WTC11 (cell line): Measurements from ENCODE around the gene CXorf38. TPM values are rescaled to one million over a fixed set of nuclear protein-coding genes. Genes with fewer than 3 reads are reported as not detected.

ENCODE experiments used
- ATAC-seq: fragments of 200-7000 bp; cut with Tn5 transposase; 2 replicates; pipeline ENCODE4 v1.10.0; 2021; ENCODE audit warnings: mild to moderate bottlenecking, moderate library complexity
- CTCF ChIA-PET: fragments of 300-600 bp; sonication (Branson Sonifier 250); formaldehyde crosslinking; loops from one replicate; lab custom pipeline; 2021; ENCODE audit warnings: antibody characterized with exemption; lab: Charles Lee
- POLR2A ChIA-PET: fragments of 350-600 bp; sonication (Branson Sonifier 250); formaldehyde crosslinking; loops from one replicate; lab custom pipeline; 2021; ENCODE audit warnings: antibody characterized with exemption; lab: Charles Lee
- DNase-seq: peaks from one replicate; pipeline ENCODE4 v3.0.0; 2021; ENCODE audit warnings: low spot score
- H3K27ac Mint-ChIP-seq: 2 replicates; pipeline ENCODE4 v1.8.0; 2021; ENCODE audit warnings: mixed read lengths
- H3K27me3 Mint-ChIP-seq: 2 replicates; pipeline ENCODE4 v1.8.0; 2021; ENCODE audit warnings: low read depth, mild to moderate bottlenecking, moderate library complexity, mixed read lengths
- H3K36me3 Mint-ChIP-seq: 2 replicates; pipeline ENCODE4 v1.8.0; 2021; ENCODE audit warnings: mixed read lengths
- H3K4me1 Mint-ChIP-seq: 2 replicates; pipeline ENCODE4 v1.8.0; 2022; ENCODE audit warnings: mixed read lengths
- H3K4me3 Mint-ChIP-seq: 2 replicates; pipeline ENCODE4 v1.8.0; 2021; ENCODE audit warnings: mild to moderate bottlenecking, moderate library complexity, mixed read lengths
- H3K9me3 Mint-ChIP-seq: 2 replicates; pipeline ENCODE4 v1.8.0; 2021; ENCODE audit warnings: mixed read lengths
- ATF3 ChIP-seq: sonication (generic); formaldehyde crosslinking; conservative IDR thresholded peaks from 2 replicates; pipeline ENCODE4 v1.8.1; 2022; ENCODE audit warnings: mild to moderate bottlenecking, missing genetic modification reagents
- ATF6 ChIP-seq: sonication (generic); formaldehyde crosslinking; IDR thresholded peaks from 2 replicates; pipeline ENCODE4 v1.8.1; 2023; ENCODE audit warnings: mild to moderate bottlenecking, missing genetic modification reagents
- CREB1 ChIP-seq: sonication (generic); formaldehyde crosslinking; IDR thresholded peaks from 2 replicates; pipeline ENCODE4 v1.8.0; 2023; ENCODE audit warnings: mild to moderate bottlenecking, missing genetic modification reagents
- FOXK1 ChIP-seq: sonication (generic); formaldehyde crosslinking; IDR thresholded peaks from 2 replicates; pipeline ENCODE4 v1.8.0; 2022; ENCODE audit warnings: mild to moderate bottlenecking, moderate library complexity, missing genetic modification reagents
- GABPB1 ChIP-seq: sonication (generic); formaldehyde crosslinking; IDR thresholded peaks from 2 replicates; pipeline ENCODE4 v1.8.1; 2023; ENCODE audit warnings: mild to moderate bottlenecking, missing genetic modification reagents
- GTF2I ChIP-seq: fragments of 250-450 bp; sonication (Bioruptor Pico); conservative IDR thresholded peaks from 2 replicates; pipeline ENCODE4 v1.4.0; 2021; ENCODE audit warnings: mild to moderate bottlenecking
- HMGA2 ChIP-seq: fragments of 250-450 bp; sonication (Bioruptor Pico); IDR thresholded peaks from 2 replicates; pipeline ENCODE4 v1.4.0; 2021; ENCODE audit warnings: mild to moderate bottlenecking, moderate library complexity
- HMGXB4 ChIP-seq: sonication (generic); formaldehyde crosslinking; IDR thresholded peaks from 2 replicates; pipeline ENCODE4 v1.8.1; 2023; ENCODE audit warnings: mild to moderate bottlenecking, moderate library complexity, missing genetic modification reagents
- SMAD3 ChIP-seq: sonication (generic); formaldehyde crosslinking; IDR thresholded peaks from 2 replicates; pipeline ENCODE4 v1.8.0; 2022; ENCODE audit warnings: missing genetic modification reagents, mild to moderate bottlenecking, borderline replicate concordance
- SMAD4 ChIP-seq: sonication (generic); formaldehyde crosslinking; IDR thresholded peaks from 2 replicates; pipeline ENCODE4 v1.8.0; 2022; ENCODE audit warnings: mild to moderate bottlenecking, missing genetic modification reagents
- STAT6 ChIP-seq: sonication (generic); formaldehyde crosslinking; conservative IDR thresholded peaks from 2 replicates; pipeline ENCODE4 v1.8.1; 2023; ENCODE audit warnings: mild to moderate bottlenecking, low read depth, missing genetic modification reagents, moderate library complexity
- TCF7 ChIP-seq: sonication (generic); formaldehyde crosslinking; IDR thresholded peaks from 2 replicates; pipeline ENCODE4 v1.8.0; 2022; ENCODE audit warnings: mild to moderate bottlenecking, low read depth, missing genetic modification reagents, moderate library complexity
- ZMAT4 ChIP-seq: fragments of 250-450 bp; sonication (Bioruptor Pico); IDR thresholded peaks from 2 replicates; pipeline ENCODE4 v1.9.0; 2021; ENCODE audit warnings: mild to moderate bottlenecking
- ZNF138 ChIP-seq: sonication (generic); formaldehyde crosslinking; conservative IDR thresholded peaks from 2 replicates; pipeline ENCODE4 v1.8.1; 2022; ENCODE audit warnings: mild to moderate bottlenecking, moderate library complexity, missing genetic modification reagents
- ZNF232 ChIP-seq: sonication (generic); formaldehyde crosslinking; IDR thresholded peaks from 2 replicates; pipeline ENCODE4 v1.8.0; 2022; ENCODE audit warnings: mild to moderate bottlenecking, missing genetic modification reagents
- ZNF281 ChIP-seq: sonication (generic); formaldehyde crosslinking; IDR thresholded peaks from 2 replicates; pipeline ENCODE4 v1.8.0; 2023; ENCODE audit warnings: mild to moderate bottlenecking, missing genetic modification reagents
- ZNF396 ChIP-seq: fragments of 250-450 bp; sonication (Bioruptor Pico); IDR thresholded peaks from 2 replicates; pipeline ENCODE4 v1.8.0; 2021; ENCODE audit warnings: mild to moderate bottlenecking, moderate library complexity, borderline replicate concordance
- ZNF512 ChIP-seq: sonication (generic); formaldehyde crosslinking; IDR thresholded peaks from 2 replicates; pipeline ENCODE4 v1.8.1; 2022; ENCODE audit warnings: missing genetic modification reagents, borderline replicate concordance
- ZNF671 ChIP-seq: fragments of 250-450 bp; sonication (Bioruptor Pico); IDR thresholded peaks from 2 replicates; pipeline ENCODE4 v1.8.0; 2021; ENCODE audit warnings: mild to moderate bottlenecking
- total RNA-seq: library from RNA; stranded (reverse); gene quantifications from 3 replicates; pipeline ENCODE4 v1.2.3, GENCODE V29; 2021

The CXorf38 gene
- total RNA-seq, 1 experiment from 2014 or later: 10.0 TPM

- TF ChIP-seq ATF6 (CRISPR knock-in tag): no peak
- TF ChIP-seq ZNF671 (CRISPR knock-in tag): no peak
- no peak for TF ChIP-seq CREB1 (CRISPR knock-in tag)
Observed at GRCh38 chrX:40671126-40671525, 23.8 kb upstream of the CXorf38 start (continued).

- TF ChIP-seq FOXK1 (CRISPR knock-in tag): no peak
- no peak for TF ChIP-seq HMGXB4 (CRISPR knock-in tag)
- TF ChIP-seq GABPB1 (CRISPR knock-in tag): no peak
- TF ChIP-seq STAT6: no peak
- no peak for TF ChIP-seq TCF7 (CRISPR knock-in tag)
- no peak for TF ChIP-seq HMGA2 (CRISPR knock-in tag)
- TF ChIP-seq ZNF512: no peak
- TF ChIP-seq ZNF396: no peak
- TF ChIP-seq ZNF281 (CRISPR knock-in tag): no peak
- no peak for TF ChIP-seq ZMAT4 (CRISPR knock-in tag)
- no peak for TF ChIP-seq ZNF232 (CRISPR knock-in tag)
- no peak for TF ChIP-seq SMAD4 (CRISPR knock-in tag)
- TF ChIP-seq SMAD3 (CRISPR knock-in tag): no peak
- no peak for TF ChIP-seq CREB1 (CRISPR knock-in tag)
- no peak for TF ChIP-seq ZNF138 (CRISPR knock-in tag)
- no peak for TF ChIP-seq ATF3 (CRISPR knock-in tag)
- no peak for TF ChIP-seq GTF2I
- H3K9me3 Mint-ChIP-seq: no peaks in the 10 kb centered on the region
- DNase-seq (peak; percentile 35), ATAC-seq (peak; percentile 87)
- H3K27me3 Mint-ChIP-seq: no peaks in the 10 kb centered on the region
- ChIA-PET POLR2A (interaction anchor here (0.6 kb wide), 1 partner anchor 266 kb away, joined by 3 read pairs; no protein-coding TSS in a partner anchor), CTCF (no interaction called here)
- no peaks in the 10 kb centered on the region; the same call in 1 of the 2 replicates for H3K4me1 Mint-ChIP-seq
- no peak overlapping the region for H3K4me3 Mint-ChIP-seq
- peaks cover 68% of the 10 kb centered on the region for H3K36me3 Mint-ChIP-seq
- H3K27ac Mint-ChIP-seq: no peak overlapping the region
Observed at GRCh38 chrX:40663880-40664630, 16.7 kb upstream of the CXorf38 start.
